OCI-LY1 (cell line): ENCODE measurements around the gene DPP6.

Experiments
- H2AFZ ChIP-seq: fragments of 200-600 bp; sonication (generic), shearing (Covaris generic); 2 replicates; pipeline ENCODE4 v1.6.0; 2014; ENCODE audit warnings: antibody characterized with exemption, mild to moderate bottlenecking, low read length
- H3F3A ChIP-seq: fragments of 200-600 bp; sonication (generic), shearing (Covaris generic); 2 replicates; pipeline ENCODE4 v1.6.0; 2014; ENCODE audit warnings: mild to moderate bottlenecking, antibody characterized with exemption, low read length, moderate library complexity; ENCODE audit not compliant: insufficient read depth
- H3K27ac ChIP-seq: fragments of 200-600 bp; sonication (generic); 2 replicates; pipeline ENCODE4 v1.5.1; 2014; ENCODE audit warnings: low read length, mixed run types, mild to moderate bottlenecking, low read depth; ENCODE audit not compliant: poor library complexity, severe bottlenecking
- H3K27me3 ChIP-seq: fragments of 200-600 bp; sonication (generic); 2 replicates; pipeline ENCODE4 v1.6.0; 2014; ENCODE audit warnings: antibody characterized with exemption, mild to moderate bottlenecking, low read length, moderate library complexity; ENCODE audit not compliant: insufficient read depth
- H3K36me3 ChIP-seq: fragments of 200-600 bp; sonication (generic); 2 replicates; pipeline ENCODE4 v1.6.1; 2014; ENCODE audit warnings: mild to moderate bottlenecking, antibody characterized with exemption, low read length, moderate library complexity, mixed read lengths; ENCODE audit not compliant: insufficient read depth
- H3K4me1 ChIP-seq: fragments of 200-600 bp; sonication (generic); 2 replicates; pipeline ENCODE4 v1.5.1; 2014; ENCODE audit warnings: mild to moderate bottlenecking, low read length, moderate library complexity; ENCODE audit not compliant: insufficient read depth, severe bottlenecking
- H3K4me2 ChIP-seq: fragments of 200-600 bp; sonication (generic), shearing (Covaris generic); 2 replicates; pipeline ENCODE4 v1.6.1; 2014; ENCODE audit warnings: low read length
- H3K4me3 ChIP-seq: fragments of 200-600 bp; sonication (generic); 2 replicates; pipeline ENCODE4 v1.5.1; 2014; ENCODE audit warnings: low read length, low read depth, mild to moderate bottlenecking, mixed read lengths; ENCODE audit not compliant: poor library complexity, severe bottlenecking
- H3K79me2 ChIP-seq: fragments of 200-600 bp; shearing (Covaris generic); 2 replicates; pipeline ENCODE4 v1.6.1; 2016; ENCODE audit warnings: mixed run types, low read length, mixed read lengths; ENCODE audit not compliant: insufficient read depth
- H3K9ac ChIP-seq: fragments of 200-600 bp; sonication (generic), shearing (Covaris generic); 2 replicates; pipeline ENCODE4 v1.6.1; 2014; ENCODE audit warnings: mild to moderate bottlenecking, low read length, mixed read lengths
- H3K9me2 ChIP-seq: fragments of 200-600 bp; sonication (generic), shearing (Covaris generic); 2 replicates; pipeline ENCODE4 v1.6.1; 2014; ENCODE audit warnings: low read depth, mild to moderate bottlenecking, low read length, mixed read lengths
- H3K9me3 ChIP-seq: fragments of 200-600 bp; shearing (Covaris generic); 2 replicates; pipeline ENCODE4 v1.6.1; 2014; ENCODE audit warnings: low read length, mixed read lengths
- H4K20me1 ChIP-seq: fragments of 200-600 bp; sonication (generic), shearing (Covaris generic); 2 replicates; pipeline ENCODE4 v1.6.0; 2016; ENCODE audit warnings: mild to moderate bottlenecking, low read length; ENCODE audit not compliant: insufficient read depth
- EZH2 ChIP-seq: fragments of 200-600 bp; sonication (generic), shearing (Covaris generic); IDR thresholded peaks from 2 replicates; pipeline ENCODE4 v1.8.0; 2017; ENCODE audit warnings: borderline replicate concordance, mixed run types, mild to moderate bottlenecking, antibody characterized with exemption, low read length, moderate library complexity, mixed read lengths
- TF ChIP-seq, protein P1 (sequence below): fragments of 200-600 bp; sonication (generic), shearing (Covaris generic); IDR thresholded peaks from 2 replicates; pipeline ENCODE4 v1.5.1; 2017; ENCODE audit warnings: mild to moderate bottlenecking, antibody characterized with exemption, low read length, moderate library complexity, mixed read lengths

The DPP6 gene

DNA sequence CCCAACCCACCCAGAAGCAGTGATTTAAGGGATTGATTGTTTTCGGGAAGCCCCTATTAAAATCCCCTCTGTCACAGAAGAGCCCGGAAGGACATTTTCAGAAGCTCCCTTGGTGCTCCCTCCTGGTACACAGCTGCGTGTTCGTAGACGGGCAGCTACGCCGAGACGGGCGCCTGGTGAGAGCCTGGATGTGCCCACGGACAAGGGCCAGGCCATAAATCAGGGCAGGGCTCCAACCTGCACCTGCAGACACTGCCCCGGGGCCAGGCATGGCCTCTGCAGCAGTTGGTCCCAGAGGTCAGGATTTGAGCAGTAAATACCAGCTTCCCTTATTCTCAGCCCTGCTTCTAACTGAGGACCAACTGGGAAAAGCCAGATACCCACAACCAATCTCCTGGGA, 843.9 kb downstream of the DPP6 start:
- Histone ChIP-seq H3K36me3 (no peaks in the 10 kb centered on the region), H3K9me3 (no peaks in the 10 kb centered on the region), H3K9me2 (no peaks in the 10 kb centered on the region), H4K20me1 (no peaks in the 10 kb centered on the region), H3K79me2 (no peaks in the 10 kb centered on the region), H3K27me3 (peaks cover 18% of the 10 kb centered on the region), H3K4me2 (no peak overlapping the region), H3F3A (no peaks in the 10 kb centered on the region), H3K27ac (no peak overlapping the region), H3K4me3 (no peak overlapping the region), H3K9ac (no peak overlapping the region), H2AFZ (no peak overlapping the region), H3K4me1 (no peaks in the 10 kb centered on the region)
- no peak for TF ChIP-seq EZH2
- TF ChIP-seq, protein P1, sequence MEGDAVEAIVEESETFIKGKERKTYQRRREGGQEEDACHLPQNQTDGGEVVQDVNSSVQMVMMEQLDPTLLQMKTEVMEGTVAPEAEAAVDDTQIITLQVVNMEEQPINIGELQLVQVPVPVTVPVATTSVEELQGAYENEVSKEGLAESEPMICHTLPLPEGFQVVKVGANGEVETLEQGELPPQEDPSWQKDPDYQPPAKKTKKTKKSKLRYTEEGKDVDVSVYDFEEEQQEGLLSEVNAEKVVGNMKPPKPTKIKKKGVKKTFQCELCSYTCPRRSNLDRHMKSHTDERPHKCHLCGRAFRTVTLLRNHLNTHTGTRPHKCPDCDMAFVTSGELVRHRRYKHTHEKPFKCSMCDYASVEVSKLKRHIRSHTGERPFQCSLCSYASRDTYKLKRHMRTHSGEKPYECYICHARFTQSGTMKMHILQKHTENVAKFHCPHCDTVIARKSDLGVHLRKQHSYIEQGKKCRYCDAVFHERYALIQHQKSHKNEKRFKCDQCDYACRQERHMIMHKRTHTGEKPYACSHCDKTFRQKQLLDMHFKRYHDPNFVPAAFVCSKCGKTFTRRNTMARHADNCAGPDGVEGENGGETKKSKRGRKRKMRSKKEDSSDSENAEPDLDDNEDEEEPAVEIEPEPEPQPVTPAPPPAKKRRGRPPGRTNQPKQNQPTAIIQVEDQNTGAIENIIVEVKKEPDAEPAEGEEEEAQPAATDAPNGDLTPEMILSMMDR = no peak

DNA sequence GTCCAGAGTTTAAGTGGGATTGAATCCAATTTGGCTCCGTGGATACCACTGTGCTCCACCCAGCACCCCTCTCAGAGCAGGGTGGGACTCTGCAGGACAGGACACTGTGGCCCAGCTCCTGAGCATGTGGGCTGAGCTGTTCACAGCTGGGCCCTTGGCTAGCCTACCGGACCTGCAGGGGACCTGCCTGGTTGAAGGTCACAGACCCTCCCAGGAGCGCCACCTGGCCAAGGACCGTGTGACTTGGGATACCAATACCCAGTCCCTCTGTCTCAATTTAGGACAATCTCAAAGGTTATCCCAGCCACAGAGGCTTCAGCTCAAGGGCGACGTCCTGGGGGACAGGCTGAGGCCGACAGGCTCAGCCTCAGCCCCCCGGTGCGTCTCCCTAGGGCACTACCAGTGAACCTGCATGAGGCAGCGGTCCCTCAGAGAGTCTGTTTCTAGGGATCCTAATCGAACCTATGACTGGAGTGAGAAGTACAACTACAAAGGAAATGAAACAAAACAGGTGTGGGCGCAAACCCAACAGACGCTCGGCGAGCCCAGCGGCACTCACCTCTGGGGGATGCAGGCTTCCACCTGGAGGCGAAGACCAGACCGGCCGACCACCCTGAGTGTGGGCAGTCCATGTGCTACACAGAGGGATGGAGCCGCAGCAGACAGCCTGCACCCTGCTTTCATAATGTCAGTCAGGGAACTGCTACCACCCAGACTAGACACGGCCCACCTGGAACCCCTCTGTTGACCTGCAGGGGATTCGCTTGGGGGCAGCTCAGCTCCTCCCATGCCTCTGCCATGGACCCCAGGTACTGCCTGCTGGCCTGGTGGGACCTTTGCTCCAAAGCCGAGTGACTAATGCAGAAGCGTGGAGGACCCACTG, 847.0 kb downstream of the DPP6 start:
- H3K4me2 ChIP-seq = no peak overlapping the region
- H3K36me3 ChIP-seq = no peaks in the 10 kb centered on the region
- H3K4me3 ChIP-seq = no peak overlapping the region
- H3K9me3 ChIP-seq = no peaks in the 10 kb centered on the region
- no peaks in the 10 kb centered on the region for H3K4me1 ChIP-seq
- H3K9me2 ChIP-seq = no peaks in the 10 kb centered on the region
- H3F3A ChIP-seq = no peaks in the 10 kb centered on the region
- H3K9ac ChIP-seq = no peak overlapping the region
- H3K79me2 ChIP-seq = no peaks in the 10 kb centered on the region
- no peak overlapping the region for H2AFZ ChIP-seq
- H3K27me3 ChIP-seq = peaks cover 18% of the 10 kb centered on the region
- no peaks in the 10 kb centered on the region for H4K20me1 ChIP-seq
- no peak for TF ChIP-seq EZH2
- TF ChIP-seq, protein P1 = no peak
- H3K27ac ChIP-seq = no peak overlapping the region

DNA sequence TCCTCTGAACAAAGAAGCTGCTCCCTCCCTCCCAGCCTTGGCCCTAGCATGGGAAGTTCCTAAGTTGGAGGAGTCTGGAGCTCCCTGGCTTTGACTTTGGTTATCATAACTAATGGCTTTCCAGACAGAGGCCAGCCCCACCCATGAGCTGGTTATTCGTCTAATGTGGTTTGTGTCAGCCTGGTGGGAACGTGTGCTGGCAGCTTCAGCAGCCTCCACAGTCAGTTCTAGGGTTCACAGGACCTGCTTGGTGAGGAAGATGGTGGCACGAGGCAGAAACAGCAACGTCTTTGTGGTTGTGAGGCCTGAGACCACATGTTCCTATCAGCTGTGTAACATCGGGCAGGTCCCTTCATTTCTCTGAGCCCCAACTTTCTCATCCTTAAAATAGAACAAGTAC, 847.7 kb downstream of the DPP6 start:
- Histone ChIP-seq H3K79me2 (no peaks in the 10 kb centered on the region), H3K36me3 (no peaks in the 10 kb centered on the region), H3K4me1 (no peaks in the 10 kb centered on the region), H3K9ac (no peak overlapping the region), H3K4me2 (no peak overlapping the region), H2AFZ (no peak overlapping the region), H3K4me3 (no peak overlapping the region), H3K9me2 (no peaks in the 10 kb centered on the region), H3K27me3 (peaks cover 18% of the 10 kb centered on the region), H3K9me3 (no peaks in the 10 kb centered on the region), H3K27ac (no peak overlapping the region), H4K20me1 (no peaks in the 10 kb centered on the region), H3F3A (no peaks in the 10 kb centered on the region)
- TF ChIP-seq EZH2 = no peak
- TF ChIP-seq, protein P1 = no peak
